GM18868 (cell line): ENCODE data around the gene FIP1L1.

Experiments
- ATAC-seq: cut with Tn5 transposase; IDR thresholded peaks from one replicate; pipeline ENCODE4 v1.9.1; 2021; ENCODE audit warnings: mild to moderate bottlenecking, moderate library complexity; ENCODE audit not compliant: unreplicated experiment

The FIP1L1 gene

GRCh38 chr4:53498706-53499105 lies 121.3 kb downstream of the FIP1L1 start:
- ATAC-seq, result no peak

DNA sequence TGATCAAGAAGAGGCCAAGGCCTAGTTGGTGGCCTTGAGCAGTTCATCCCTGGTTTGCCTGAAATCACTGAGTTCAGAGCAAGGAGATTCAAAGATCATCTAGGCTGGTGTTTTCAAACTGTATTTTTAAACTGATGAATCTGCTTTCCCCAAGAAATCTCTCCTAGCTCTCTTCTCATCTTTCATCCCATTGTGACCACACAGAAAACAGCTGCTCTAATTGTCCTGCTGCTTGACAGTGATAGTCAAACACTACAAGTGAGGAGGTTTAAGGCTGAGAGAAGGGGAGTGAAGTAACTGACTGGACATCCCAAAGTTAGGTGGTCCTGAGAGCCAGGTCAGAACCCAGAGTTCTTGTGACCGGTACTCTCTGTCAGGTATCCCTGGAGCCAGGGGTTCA lies 122.3 kb downstream of the FIP1L1 start:
- no peak for ATAC-seq

GRCh38 chr4:53500546-53500945 lies 123.1 kb downstream of the FIP1L1 start:
- ATAC-seq, result no peak

DNA sequence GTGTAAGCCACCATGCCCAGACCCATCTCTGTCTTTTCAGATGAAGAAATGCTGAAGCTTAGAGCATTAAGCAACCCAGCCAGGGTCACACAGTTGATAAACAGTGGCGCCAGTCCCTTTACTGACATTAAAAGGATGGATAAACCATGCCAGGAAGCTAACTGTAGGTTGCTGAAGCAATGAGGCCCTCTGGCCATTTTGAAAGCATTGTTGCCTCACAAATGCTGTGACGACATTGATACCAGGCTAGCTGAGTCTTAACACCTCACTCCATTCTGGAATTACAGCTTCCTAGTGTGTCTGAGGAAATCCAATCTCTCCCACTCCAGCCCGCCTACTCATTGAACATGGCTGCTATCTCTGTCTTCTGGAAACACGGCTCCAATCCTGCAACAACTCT lies 124.1 kb downstream of the FIP1L1 start:
- ATAC-seq, result no peak

GRCh38 chr4:53502094-53502493 lies 124.7 kb downstream of the FIP1L1 start:
- no peak for ATAC-seq

GRCh38 chr4:53505947-53506346 lies 128.5 kb downstream of the FIP1L1 start:
- ATAC-seq, result no peak

GRCh38 chr4:53507058-53507457 lies 129.6 kb downstream of the FIP1L1 start:
- no peak for ATAC-seq

DNA sequence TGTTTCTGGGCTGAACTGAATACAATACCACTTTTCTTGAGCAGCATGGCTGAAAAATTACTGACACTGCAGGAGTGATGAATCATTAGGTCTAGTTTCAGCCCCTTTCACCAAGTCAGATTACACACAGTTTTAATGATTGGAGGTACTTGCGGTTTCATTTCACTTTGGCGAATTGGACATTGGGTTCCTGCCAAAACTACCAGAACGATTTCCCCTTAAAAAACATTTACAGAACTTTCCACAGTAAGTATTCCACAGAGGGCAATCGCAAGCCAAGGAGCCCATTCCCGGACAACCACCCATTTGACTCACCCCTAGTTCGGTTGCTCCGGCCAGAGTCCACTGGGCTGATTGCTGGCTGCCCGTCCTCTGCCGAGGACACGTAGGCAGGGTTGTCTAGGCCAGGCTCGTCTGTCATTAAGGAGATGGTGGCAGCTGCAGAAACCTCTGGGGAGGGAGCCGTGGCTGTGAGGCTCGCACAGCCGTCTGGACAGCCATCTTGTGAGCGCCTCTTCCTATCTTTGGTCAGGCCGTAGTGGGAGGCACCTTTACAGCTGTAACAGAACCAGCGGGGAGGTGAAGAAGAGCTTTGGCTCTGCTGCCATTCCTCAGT lies 130.3 kb downstream of the FIP1L1 start:
- ATAC-seq, result no peak

GRCh38 chr4:53508446-53508845 lies 131.0 kb downstream of the FIP1L1 start:
- no peak for ATAC-seq

DNA sequence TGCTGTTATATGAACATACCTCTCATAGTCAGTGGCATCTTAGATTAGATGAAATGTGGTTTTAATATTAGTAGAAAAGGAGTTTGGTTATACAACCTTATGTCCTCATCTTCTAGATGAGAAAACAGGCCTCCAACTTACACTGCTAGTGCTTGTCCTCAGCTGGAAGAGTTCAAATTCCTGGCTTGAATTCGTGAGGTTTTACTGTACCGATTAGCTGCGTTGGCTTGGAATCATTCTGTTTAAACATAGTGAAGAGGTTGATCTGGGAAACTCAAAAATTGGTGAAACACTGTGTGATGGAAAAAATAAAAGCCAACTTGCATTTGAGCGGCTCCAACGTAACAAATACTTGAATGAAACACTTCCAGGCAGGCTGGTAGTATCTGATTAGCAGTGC lies 132.9 kb downstream of the FIP1L1 start:
- ATAC-seq, result no peak
